Measurements from ENCODE around the gene BEAN1.

BEAN1 gene

DNA sequence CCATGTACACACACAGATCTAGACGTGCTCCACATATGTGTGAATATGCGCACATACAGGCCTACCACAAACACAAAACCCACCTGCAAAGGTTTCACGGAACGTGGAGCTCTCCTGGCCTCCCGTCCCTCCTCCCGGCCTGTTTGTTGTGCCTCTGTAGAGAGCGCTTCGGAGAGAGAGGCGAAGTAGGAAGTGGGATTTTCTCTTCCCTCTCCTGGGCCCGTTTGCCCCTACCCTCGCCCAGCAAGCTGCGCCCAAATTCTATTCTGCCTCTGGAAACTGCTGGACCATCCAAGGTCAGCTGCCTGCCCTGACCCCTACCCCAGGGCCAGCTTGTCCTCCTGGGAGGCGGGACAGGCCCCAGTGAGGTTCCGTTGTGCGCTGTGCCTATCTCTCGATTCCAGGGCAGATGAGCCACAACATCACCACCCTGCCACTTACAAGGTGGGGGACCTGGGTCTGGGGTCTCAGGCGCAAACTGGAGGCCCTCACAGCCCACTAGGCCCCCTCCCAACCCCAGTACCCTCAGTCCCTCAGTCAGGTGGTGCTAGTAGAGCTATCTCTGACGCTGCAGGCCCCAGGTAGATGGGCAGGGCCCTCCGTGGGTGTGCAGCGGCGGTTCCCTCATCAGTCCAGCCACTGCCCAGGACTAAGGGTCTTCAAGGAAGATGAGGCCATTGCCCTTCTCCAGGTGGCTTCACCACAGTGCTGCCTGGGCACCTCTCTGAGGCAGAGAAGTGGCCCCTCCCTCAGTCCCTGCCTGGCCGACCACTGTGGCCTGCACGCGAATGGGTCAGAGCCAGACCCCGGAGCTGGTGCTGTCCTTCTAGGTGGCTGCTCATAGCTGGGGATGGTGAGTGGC lies 54.2 kb downstream of the BEAN1 start:
- Histone ChIP-seq H3K9me3 (ENCODE audit: control insufficient read depth, insufficient read depth, low read depth, low read length) (no peaks in the 10 kb centered on the region), H3K27me3 (ENCODE audit: control insufficient read depth, insufficient read depth, low read length) (no peaks in the 10 kb centered on the region), H3K4me3 (ENCODE audit: low read depth, low read length) (no peak overlapping the region), H3K27ac (ENCODE audit: low read depth, low read length) (no peak overlapping the region), H3K36me3 (ENCODE audit: control insufficient read depth, insufficient read depth, low read length) (no peaks in the 10 kb centered on the region), H3K9ac (ENCODE audit: low read length) (no peak overlapping the region), H3K4me1 (ENCODE audit: control insufficient read depth, insufficient read depth, low read length) (peaks cover 3% of the 10 kb centered on the region; the same call in 1 of the 2 replicates)

GRCh38 chr16:66481943-66482390 lies 54.9 kb downstream of the BEAN1 start:
- Histone ChIP-seq H3K9me3 (ENCODE audit: control insufficient read depth, insufficient read depth, low read depth, low read length) (no peaks in the 10 kb centered on the region), H3K27me3 (ENCODE audit: control insufficient read depth, insufficient read depth, low read length) (no peaks in the 10 kb centered on the region), H3K4me3 (ENCODE audit: low read depth, low read length) (no peak overlapping the region), H3K9ac (ENCODE audit: low read length) (no peak overlapping the region), H3K4me1 (ENCODE audit: control insufficient read depth, insufficient read depth, low read length) (peaks cover 3% of the 10 kb centered on the region; the same call in 1 of the 2 replicates), H3K27ac (ENCODE audit: low read depth, low read length) (no peak overlapping the region), H3K36me3 (ENCODE audit: control insufficient read depth, insufficient read depth, low read length) (no peaks in the 10 kb centered on the region)

- Histone ChIP-seq H3K36me3 (ENCODE audit: control insufficient read depth, insufficient read depth, low read length) (no peaks in the 10 kb centered on the region), H3K27ac (ENCODE audit: low read depth, low read length) (no peak overlapping the region), H3K27me3 (ENCODE audit: control insufficient read depth, insufficient read depth, low read length) (no peaks in the 10 kb centered on the region), H3K4me3 (ENCODE audit: low read depth, low read length) (no peak overlapping the region), H3K4me1 (ENCODE audit: control insufficient read depth, insufficient read depth, low read length) (0 out of 2 replicates have a peak, but pooled peaks cover 3% of the 10 kb centered on the region), H3K9ac (ENCODE audit: low read length) (no peak overlapping the region), H3K9me3 (ENCODE audit: control insufficient read depth, insufficient read depth, low read depth, low read length) (no peaks in the 10 kb centered on the region)
These were observed 56.8 kb downstream of the BEAN1 start for GRCh38 chr16:66483689-66484452.

GRCh38 chr16:66484453-66485213 lies 57.5 kb downstream of the BEAN1 start:
- no peak overlapping the region for H3K27ac ChIP-seq (ENCODE audit: low read depth, low read length)

DNA sequence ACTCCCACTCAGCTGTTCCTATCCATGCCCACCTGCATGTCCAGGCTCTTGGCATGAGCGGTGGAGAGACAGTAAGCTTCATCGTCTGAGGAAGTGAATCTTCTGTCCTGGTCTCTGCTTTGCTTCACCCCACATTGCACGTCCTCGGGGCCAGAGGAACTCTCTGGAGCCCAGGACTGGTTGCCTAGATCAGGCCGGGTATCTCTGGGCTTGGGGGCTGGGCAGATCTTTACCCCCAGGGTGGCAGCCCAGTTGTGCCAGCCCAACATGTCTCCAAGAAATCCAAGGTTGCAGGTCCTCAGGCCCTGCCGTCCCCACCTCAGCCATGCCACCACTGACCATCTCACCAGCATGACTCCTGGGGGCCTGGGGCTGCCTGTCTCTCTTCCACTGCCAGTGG lies 58.3 kb downstream of the BEAN1 start:
- peaks cover 8% of the 10 kb centered on the region for H3K9me3 ChIP-seq (ENCODE audit: control insufficient read depth, insufficient read depth, low read depth, low read length)
- no peak overlapping the region for H3K4me3 ChIP-seq (ENCODE audit: low read depth, low read length)
- 0 out of 2 replicates have a peak, but pooled peaks cover 3% of the 10 kb centered on the region for H3K4me1 ChIP-seq (ENCODE audit: control insufficient read depth, insufficient read depth, low read length)
- no peaks in the 10 kb centered on the region for H3K36me3 ChIP-seq (ENCODE audit: control insufficient read depth, insufficient read depth, low read length)
- H3K27me3 ChIP-seq (ENCODE audit: control insufficient read depth, insufficient read depth, low read length), result no peaks in the 10 kb centered on the region
- no peak overlapping the region for H3K9ac ChIP-seq (ENCODE audit: low read length)
- H3K27ac ChIP-seq (ENCODE audit: low read depth, low read length), result no peak overlapping the region

More at GRCh38 chr16:66484453-66485213, 57.5 kb downstream of the BEAN1 start:
- H3K9ac ChIP-seq (ENCODE audit: low read length), result no peak overlapping the region
- no peaks in the 10 kb centered on the region for H3K36me3 ChIP-seq (ENCODE audit: control insufficient read depth, insufficient read depth, low read length)
- peaks cover 6% of the 10 kb centered on the region for H3K9me3 ChIP-seq (ENCODE audit: control insufficient read depth, insufficient read depth, low read depth, low read length)
- no peaks in the 10 kb centered on the region for H3K27me3 ChIP-seq (ENCODE audit: control insufficient read depth, insufficient read depth, low read length)
- no peak overlapping the region for H3K4me3 ChIP-seq (ENCODE audit: low read depth, low read length)
- 0 out of 2 replicates have a peak, but pooled peaks cover 3% of the 10 kb centered on the region for H3K4me1 ChIP-seq (ENCODE audit: control insufficient read depth, insufficient read depth, low read length)

GRCh38 chr16:66486199-66486772 lies 59.2 kb downstream of the BEAN1 start:
- Histone ChIP-seq H3K27ac (ENCODE audit: low read depth, low read length) (no peak overlapping the region), H3K27me3 (ENCODE audit: control insufficient read depth, insufficient read depth, low read length) (no peaks in the 10 kb centered on the region), H3K9me3 (ENCODE audit: control insufficient read depth, insufficient read depth, low read depth, low read length) (peaks cover 8% of the 10 kb centered on the region), H3K36me3 (ENCODE audit: control insufficient read depth, insufficient read depth, low read length) (no peaks in the 10 kb centered on the region), H3K4me3 (ENCODE audit: low read depth, low read length) (no peak overlapping the region), H3K9ac (ENCODE audit: low read length) (no peak overlapping the region), H3K4me1 (ENCODE audit: control insufficient read depth, insufficient read depth, low read length) (0 out of 2 replicates have a peak, but pooled peaks cover 3% of the 10 kb centered on the region)

- H3K4me3 ChIP-seq (ENCODE audit: low read depth, low read length), result no peak overlapping the region
- no peak overlapping the region for H3K27ac ChIP-seq (ENCODE audit: low read depth, low read length)
These were observed 59.9 kb downstream of the BEAN1 start for GRCh38 chr16:66486773-66487579.

GRCh38 chr16:66487580-66488275 lies 60.6 kb downstream of the BEAN1 start:
- H3K36me3 ChIP-seq (ENCODE audit: control insufficient read depth, insufficient read depth, low read length), result no peaks in the 10 kb centered on the region
- H3K27ac ChIP-seq (ENCODE audit: low read depth, low read length), result no peak overlapping the region
- no peak overlapping the region for H3K4me3 ChIP-seq (ENCODE audit: low read depth, low read length)
- peaks cover 8% of the 10 kb centered on the region for H3K9me3 ChIP-seq (ENCODE audit: control insufficient read depth, insufficient read depth, low read depth, low read length)
- H3K27me3 ChIP-seq (ENCODE audit: control insufficient read depth, insufficient read depth, low read length), result no peaks in the 10 kb centered on the region
- 0 out of 2 replicates have a peak, but pooled peaks cover 3% of the 10 kb centered on the region for H3K4me1 ChIP-seq (ENCODE audit: control insufficient read depth, insufficient read depth, low read length)
- H3K9ac ChIP-seq (ENCODE audit: low read length), result no peak overlapping the region

More at GRCh38 chr16:66486773-66487579, 59.9 kb downstream of the BEAN1 start:
- Histone ChIP-seq H3K4me1 (ENCODE audit: control insufficient read depth, insufficient read depth, low read length) (0 out of 2 replicates have a peak, but pooled peaks cover 3% of the 10 kb centered on the region), H3K9ac (ENCODE audit: low read length) (no peak overlapping the region), H3K9me3 (ENCODE audit: control insufficient read depth, insufficient read depth, low read depth, low read length) (peaks cover 8% of the 10 kb centered on the region), H3K27me3 (ENCODE audit: control insufficient read depth, insufficient read depth, low read length) (no peaks in the 10 kb centered on the region), H3K36me3 (ENCODE audit: control insufficient read depth, insufficient read depth, low read length) (no peaks in the 10 kb centered on the region)

DNA sequence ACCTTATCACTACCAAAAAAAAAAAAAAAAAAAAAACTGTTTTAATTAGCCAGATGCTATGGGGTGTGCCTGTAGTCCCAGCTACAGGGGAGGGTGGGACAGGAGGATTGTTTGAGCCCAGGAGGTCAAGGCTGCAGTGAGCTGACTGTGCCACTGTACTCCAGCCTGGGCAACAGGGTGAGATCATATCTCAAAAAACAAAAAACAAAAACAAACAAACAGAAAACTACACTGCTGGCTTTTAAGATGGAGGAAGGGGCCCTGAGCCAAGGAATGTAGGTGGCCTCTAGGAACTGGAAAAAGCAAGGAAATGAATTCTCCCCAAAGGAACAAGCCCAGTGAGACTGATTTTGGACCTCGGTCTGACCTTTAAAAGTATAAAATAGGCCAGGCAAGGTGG lies 61.4 kb downstream of the BEAN1 start:
- Histone ChIP-seq H3K9me3 (ENCODE audit: control insufficient read depth, insufficient read depth, low read depth, low read length) (peaks cover 8% of the 10 kb centered on the region), H3K4me3 (ENCODE audit: low read depth, low read length) (no peak overlapping the region), H3K27me3 (ENCODE audit: control insufficient read depth, insufficient read depth, low read length) (no peaks in the 10 kb centered on the region), H3K9ac (ENCODE audit: low read length) (no peak overlapping the region), H3K27ac (ENCODE audit: low read depth, low read length) (no peak overlapping the region), H3K4me1 (ENCODE audit: control insufficient read depth, insufficient read depth, low read length) (0 out of 2 replicates have a peak, but pooled peaks cover 3% of the 10 kb centered on the region), H3K36me3 (ENCODE audit: control insufficient read depth, insufficient read depth, low read length) (no peaks in the 10 kb centered on the region)
